Nucleus accumbens (tissue), 56 donors: Measurements from ENCODE around the gene CORO6.

Experiments
- DNase-seq, 56 donors: peaks; one replicate each; lab custom pipeline; 2025; lab: John Stamatoyannopoulos, UW

The CORO6 gene

GRCh38 chr17:29592850-29593551 is 29.7 kb downstream of the CORO6 start, which contains the start of gene ANKRD13B:
Gene ANKRD13B, plus strand, starts transcription at chr17:29593132. Its CDS starts 490 bp downstream, at chr17:29593622.
- peak in 48 of 56 donors; percentile 28 to 83 (median 62) for DNase-seq

- peak in 55 of 56 donors; percentile 51 to 94 (median 85) for DNase-seq
These were observed 30.7 kb downstream of the CORO6 start for GRCh38 chr17:29591737-29592608.

GRCh38 chr17:29591146-29591736 is 31.5 kb downstream of the CORO6 start:
- DNase-seq = peak in 26 of 56 donors; percentile 35 to 75 (median 58)

- DNase-seq = peak in 30 of 56 donors; percentile 39 to 79 (median 63)
These were observed 32.1 kb downstream of the CORO6 start for GRCh38 chr17:29590411-29591145.

GRCh38 chr17:29589524-29590410 is 32.9 kb downstream of the CORO6 start, which contains the start of gene GIT1:
Gene GIT1, minus strand, starts transcription at chr17:29589648. Its CDS starts 270 bp downstream, at chr17:29589378.
- DNase-seq = peak in 53 of 56 donors; percentile 41 to 93 (median 74)

GRCh38 chr17:29588562-29589411 is 33.9 kb downstream of the CORO6 start:
- DNase-seq = peak in 25 of 56 donors; percentile 12 to 64 (median 43)

- DNase-seq = no peak
These were observed 34.6 kb downstream of the CORO6 start for GRCh38 chr17:29588017-29588561.

GRCh38 chr17:29587591-29587990 is 35.1 kb downstream of the CORO6 start:
- no peak for DNase-seq

GRCh38 chr17:29586676-29587469 is 35.8 kb downstream of the CORO6 start:
- peak in 2 of 56 donors; percentile 14 to 42 for DNase-seq

- peak in 1 of 56 donors; percentile 20 for DNase-seq
These were observed 37.5 kb downstream of the CORO6 start for GRCh38 chr17:29585080-29585751.

- DNase-seq = peak in 51 of 56 donors; percentile 25 to 90 (median 72)
These were observed 38.1 kb downstream of the CORO6 start for GRCh38 chr17:29584452-29585079.

GRCh38 chr17:29583324-29584248 is 39.1 kb downstream of the CORO6 start:
- no peak for DNase-seq

GRCh38 chr17:29582772-29583171 is 39.9 kb downstream of the CORO6 start:
- peak in 52 of 56 donors; percentile 34 to 89 (median 74) for DNase-seq

- no peak for DNase-seq
These were observed 40.4 kb downstream of the CORO6 start for GRCh38 chr17:29582254-29582765.
